OCI-M1 (cell line): ENCODE results near the gene SPA17.

ENCODE experiments used
- DNase-seq: peaks from one replicate; lab custom pipeline; 2025; lab: John Stamatoyannopoulos, UW

SPA17 gene

GRCh38 chr11:124673333-124674167, at the start of gene SPA17, which contains the start of gene SIAE:
TSS of gene SPA17 (plus strand) at chr11:124673904. CDS start at chr11:124675265, 1,361 bp downstream.
TSS of gene SIAE (minus strand) at chr11:124673739. CDS start at chr11:124673708, 31 bp downstream.
- peak; percentile 99 for DNase-seq

- no peak for DNase-seq
These were observed 48.1 kb upstream of the SPA17 start for GRCh38 chr11:124625504-124626168.

GRCh38 chr11:124627546-124627945, 46.2 kb upstream of the SPA17 start:
- no peak for DNase-seq

- no peak for DNase-seq
These were observed 43.7 kb upstream of the SPA17 start for GRCh38 chr11:124629961-124630360.

- peak; percentile 62 for DNase-seq
These were observed 40.3 kb upstream of the SPA17 start for GRCh38 chr11:124633355-124633754.

- no peak for DNase-seq
These were observed 37.8 kb upstream of the SPA17 start for GRCh38 chr11:124635932-124636331.

- DNase-seq = peak; percentile 61
These were observed 35.2 kb upstream of the SPA17 start for GRCh38 chr11:124638500-124638899.

- no peak for DNase-seq
These were observed 34.5 kb upstream of the SPA17 start for GRCh38 chr11:124639186-124639585.

GRCh38 chr11:124640666-124641065, 33.0 kb upstream of the SPA17 start:
- DNase-seq = peak; percentile 26

GRCh38 chr11:124642628-124643027, 31.1 kb upstream of the SPA17 start:
- peak; percentile 65 for DNase-seq

GRCh38 chr11:124643042-124643604, 30.6 kb upstream of the SPA17 start:
- no peak for DNase-seq

- DNase-seq = peak; percentile 99
These were observed 29.9 kb upstream of the SPA17 start for GRCh38 chr11:124643605-124644425.

- DNase-seq = peak; percentile 95
These were observed 29.1 kb upstream of the SPA17 start for GRCh38 chr11:124644426-124645280.

GRCh38 chr11:124646148-124646547, 27.6 kb upstream of the SPA17 start:
- peak; percentile 81 for DNase-seq

- no peak for DNase-seq
These were observed 25.1 kb upstream of the SPA17 start for GRCh38 chr11:124648610-124649009.

GRCh38 chr11:124656774-124657630, 16.7 kb upstream of the SPA17 start:
- no peak for DNase-seq

GRCh38 chr11:124657904-124658303, 15.8 kb upstream of the SPA17 start:
- no peak for DNase-seq

- no peak for DNase-seq
These were observed 15.2 kb upstream of the SPA17 start for GRCh38 chr11:124658501-124658900.

- no peak for DNase-seq
These were observed 14.7 kb upstream of the SPA17 start for GRCh38 chr11:124658986-124659385.

GRCh38 chr11:124661553-124661952, 12.2 kb upstream of the SPA17 start:
- no peak for DNase-seq
